PC-9 (cell line): ENCODE measurements around the gene PTDSS2. TPM values are rescaled to one million over a fixed set of nuclear protein-coding genes. Genes with fewer than 3 reads are reported as not detected.

Experiments used
- BruUV-seq: library from RNA; stranded (reverse); fragments of 400-500 nt; replicated peaks from 2 replicates; lab custom pipeline; 2021; lab: Mats Ljungman, UMichigan
- CTCF ChIA-PET: fragments of 300-600 bp; sonication (Branson Sonifier 250); formaldehyde crosslinking; loops from one replicate; lab custom pipeline; 2022; ENCODE audit warnings: antibody characterized with exemption; lab: Charles Lee
- POLR2A ChIA-PET: fragments of 300-600 bp; sonication (Branson Sonifier 250); formaldehyde crosslinking; loops from one replicate; lab custom pipeline; 2022; ENCODE audit warnings: antibody characterized with exemption; ENCODE audit not compliant: unreplicated experiment; lab: Charles Lee
- DNase-seq, 2 experiments: peaks; one replicate each; pipeline versions ENCODE4 v3.0.0 to v3.0.0-alpha.2; 2015 to 2022; ENCODE audit warnings: mixed read lengths in 1 of 2
- H2AFZ ChIP-seq: fragments of 200-600 bp; sonication (generic); 2 replicates; pipeline ENCODE4 v1.8.1; 2017; ENCODE audit warnings: antibody characterized with exemption
- H3F3A ChIP-seq: fragments of 200-600 bp; sonication (generic); 2 replicates; pipeline ENCODE4 v1.8.1; 2017; ENCODE audit warnings: antibody characterized with exemption, mild to moderate bottlenecking, low read depth; ENCODE audit not compliant: insufficient read depth
- H3K27ac ChIP-seq: fragments of 200-600 bp; sonication (generic); 2 replicates; pipeline ENCODE4 v1.6.1; 2016; ENCODE audit warnings: mixed run types
- H3K27me3 ChIP-seq: fragments of 200-600 bp; sonication (generic); 2 replicates; pipeline ENCODE4 v1.6.1; 2016; ENCODE audit warnings: low read depth, mixed run types; ENCODE audit not compliant: insufficient read depth
- H3K36me3 ChIP-seq: fragments of 200-600 bp; sonication (generic); 2 replicates; pipeline ENCODE4 v1.6.1; 2016; ENCODE audit warnings: low read depth, mixed run types
- H3K4me1 ChIP-seq: fragments of 200-600 bp; sonication (generic); replicated peaks from 2 replicates; pipeline ENCODE4 v1.6.1; 2016; ENCODE audit warnings: mixed run types; ENCODE audit not compliant: insufficient read depth
- H3K4me2 ChIP-seq: fragments of 200-600 bp; sonication (generic); 2 replicates; pipeline ENCODE4 v1.6.1; 2017; ENCODE audit warnings: mixed run types
- H3K4me3 ChIP-seq: fragments of 200-600 bp; sonication (generic); 2 replicates; pipeline ENCODE4 v1.6.1; 2016; ENCODE audit warnings: mixed run types
- H3K79me2 ChIP-seq: fragments of 200-600 bp; sonication (generic); 2 replicates; pipeline ENCODE4 v1.6.1; 2017; ENCODE audit warnings: low read depth, mixed run types
- H3K9me2 ChIP-seq: fragments of 200-600 bp; sonication (generic); 2 replicates; pipeline ENCODE4 v1.8.1; 2017; ENCODE audit warnings: mild to moderate bottlenecking; ENCODE audit not compliant: insufficient read depth
- H3K9me3 ChIP-seq: fragments of 200-600 bp; sonication (generic); 2 replicates; pipeline ENCODE4 v1.8.1; 2016; ENCODE audit warnings: low read depth; ENCODE audit not compliant: insufficient read depth
- H4K20me1 ChIP-seq: fragments of 200-600 bp; sonication (generic); 2 replicates; pipeline ENCODE4 v1.8.1; 2017; ENCODE audit not compliant: insufficient read depth
- EZH2 ChIP-seq: fragments of 200-600 bp; sonication (generic); IDR thresholded peaks from 2 replicates; pipeline ENCODE4 v1.8.0; 2017; ENCODE audit warnings: antibody characterized with exemption, low read depth
- intact Hi-C: fragments of 100-400 bp; cut with micrococcal nuclease; formaldehyde crosslinking; loops from one replicate; pipeline ENCODE4 v1.10.0; 2022; ENCODE audit not compliant: unreplicated experiment
- total RNA-seq: library from RNA; stranded (reverse); gene quantifications from 2 replicates; pipeline ENCODE4 v1.2.3, GENCODE V29; 2021
- TF ChIP-seq, protein P1 (sequence below): fragments of 200-600 bp; sonication (generic); conservative IDR thresholded peaks from 2 replicates; pipeline ENCODE4 v1.6.1; 2017; ENCODE audit warnings: mixed run types, antibody characterized with exemption, mild to moderate bottlenecking, moderate library complexity

The PTDSS2 gene
- total RNA-seq, 1 experiment from 2014 or later: 32.5 TPM

DNA sequence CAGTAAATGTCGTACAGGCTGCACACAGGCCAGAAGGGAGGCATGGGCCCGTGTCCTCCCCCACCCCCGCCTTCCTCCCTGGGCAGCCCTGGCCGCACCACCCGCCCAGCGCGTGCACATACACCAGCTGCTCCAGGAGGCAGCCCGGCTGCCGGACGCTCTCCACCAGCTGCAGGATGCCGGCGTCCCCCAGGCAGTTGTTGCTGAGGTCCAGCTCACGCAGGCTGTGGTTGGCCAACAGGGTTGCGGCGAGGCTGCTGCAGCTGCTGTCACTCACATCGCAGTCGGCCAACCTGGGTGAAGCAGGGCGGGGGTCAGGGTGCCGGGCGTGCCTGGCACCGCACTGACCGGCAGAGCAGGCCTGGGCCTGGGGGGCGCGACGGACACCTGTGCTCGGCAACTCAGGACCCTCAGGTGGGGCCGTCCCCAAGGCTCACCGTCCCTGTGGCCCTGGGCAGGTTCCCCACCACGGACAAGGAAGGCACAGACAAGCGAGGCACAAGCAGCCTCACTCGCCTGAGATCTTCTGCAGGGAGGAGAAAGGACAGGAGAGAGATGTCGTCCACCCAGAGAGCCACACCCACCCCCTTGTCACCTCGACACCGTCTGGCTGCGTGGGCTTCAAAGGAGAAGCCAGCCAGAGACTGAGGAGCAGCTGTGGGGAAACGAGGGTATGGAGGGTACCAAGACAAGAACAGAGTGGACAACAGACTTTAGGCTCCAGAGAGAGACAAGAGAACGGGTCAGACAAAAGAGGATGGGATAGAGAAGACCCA, 44.9 kb downstream of the PTDSS2 start:
- Histone ChIP-seq H3K27me3 (no peaks in the 10 kb centered on the region), H3K4me1 (no peaks in the 10 kb centered on the region), H2AFZ (no peak overlapping the region), H4K20me1 (no peaks in the 10 kb centered on the region), H3K79me2 (no peaks in the 10 kb centered on the region), H3K4me2 (no peak overlapping the region), H3K27ac (no peak overlapping the region), H3K9me2 (no peaks in the 10 kb centered on the region), H3K4me3 (no peak overlapping the region), H3K36me3 (no peaks in the 10 kb centered on the region), H3F3A (no peaks in the 10 kb centered on the region; the same call in 1 of the 2 replicates), H3K9me3 (no peaks in the 10 kb centered on the region)
- DNase-seq: no peak
- ChIA-PET CTCF (no interaction called here), POLR2A (no interaction called here)
- intact Hi-C loops: no loop called here
- TF ChIP-seq EZH2: no peak
- TF ChIP-seq, protein P1, sequence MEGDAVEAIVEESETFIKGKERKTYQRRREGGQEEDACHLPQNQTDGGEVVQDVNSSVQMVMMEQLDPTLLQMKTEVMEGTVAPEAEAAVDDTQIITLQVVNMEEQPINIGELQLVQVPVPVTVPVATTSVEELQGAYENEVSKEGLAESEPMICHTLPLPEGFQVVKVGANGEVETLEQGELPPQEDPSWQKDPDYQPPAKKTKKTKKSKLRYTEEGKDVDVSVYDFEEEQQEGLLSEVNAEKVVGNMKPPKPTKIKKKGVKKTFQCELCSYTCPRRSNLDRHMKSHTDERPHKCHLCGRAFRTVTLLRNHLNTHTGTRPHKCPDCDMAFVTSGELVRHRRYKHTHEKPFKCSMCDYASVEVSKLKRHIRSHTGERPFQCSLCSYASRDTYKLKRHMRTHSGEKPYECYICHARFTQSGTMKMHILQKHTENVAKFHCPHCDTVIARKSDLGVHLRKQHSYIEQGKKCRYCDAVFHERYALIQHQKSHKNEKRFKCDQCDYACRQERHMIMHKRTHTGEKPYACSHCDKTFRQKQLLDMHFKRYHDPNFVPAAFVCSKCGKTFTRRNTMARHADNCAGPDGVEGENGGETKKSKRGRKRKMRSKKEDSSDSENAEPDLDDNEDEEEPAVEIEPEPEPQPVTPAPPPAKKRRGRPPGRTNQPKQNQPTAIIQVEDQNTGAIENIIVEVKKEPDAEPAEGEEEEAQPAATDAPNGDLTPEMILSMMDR: no peak
- BruUV-seq: no TSS peak

DNA sequence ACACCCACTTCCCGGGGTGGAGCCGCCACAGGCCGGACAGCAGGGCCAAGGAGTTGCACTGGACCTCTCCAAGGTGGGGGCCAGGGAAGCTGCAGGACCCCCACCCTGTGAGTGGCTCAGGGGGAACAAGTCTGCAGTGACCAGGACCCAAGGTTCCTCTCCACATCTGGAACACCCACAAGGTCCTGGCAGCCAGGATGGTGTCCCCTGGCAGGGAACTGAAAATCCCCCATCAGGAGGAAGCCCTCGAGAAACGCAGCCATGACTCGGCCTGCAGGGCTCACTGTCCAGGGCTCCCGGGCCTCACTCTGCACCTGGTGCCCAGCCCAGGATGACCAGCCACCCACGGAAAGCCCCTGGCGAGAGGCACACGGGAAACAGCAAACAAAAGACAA, 45.5 kb downstream of the PTDSS2 start:
- no TSS peak for BruUV-seq
- CTCF ChIA-PET: no interaction called here
- no peak overlapping the region for H3K27ac ChIP-seq

DNA sequence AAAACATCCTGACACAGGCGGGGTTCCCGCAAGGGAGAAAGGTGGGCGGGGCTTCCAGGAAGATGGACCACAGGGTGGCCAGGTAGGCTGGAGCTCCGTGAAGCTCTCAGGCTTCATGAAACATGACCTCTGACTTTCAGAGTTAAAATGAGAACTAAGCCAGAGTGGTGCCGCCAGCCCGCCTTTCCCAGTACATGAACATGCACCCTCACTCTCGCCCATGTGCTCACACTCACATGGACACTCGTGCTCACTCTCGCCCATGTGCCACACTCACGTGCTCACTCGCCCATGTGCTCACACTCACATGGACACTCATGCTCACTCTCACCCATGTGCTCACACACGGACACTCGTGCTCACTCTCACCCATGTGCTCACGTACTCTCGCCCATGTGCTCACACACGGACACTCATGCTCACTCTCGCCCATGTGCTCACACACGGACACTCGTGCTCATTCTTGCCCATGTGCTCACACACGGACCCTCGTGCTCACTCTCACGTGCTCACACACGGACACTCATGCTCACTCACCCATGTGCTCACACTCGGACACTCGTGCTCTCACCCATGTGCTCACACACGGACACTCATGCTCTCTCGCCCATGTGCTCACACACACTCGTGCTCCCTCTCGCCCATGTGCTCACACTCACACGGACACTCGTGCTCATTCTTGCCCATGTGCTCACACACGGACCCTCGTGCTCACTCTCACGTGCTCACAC, 46.9 kb downstream of the PTDSS2 start:
- H3K36me3 ChIP-seq: no peaks in the 10 kb centered on the region
- H2AFZ ChIP-seq: no peak overlapping the region
- H3K4me2 ChIP-seq: no peak overlapping the region
- TF ChIP-seq, protein P1: no peak
- TF ChIP-seq EZH2: no peak
- H4K20me1 ChIP-seq: no peaks in the 10 kb centered on the region
- ChIA-PET CTCF (no interaction called here), POLR2A (no interaction called here)
- intact Hi-C loops: no loop called here
- no peaks in the 10 kb centered on the region; the same call in 1 of the 2 replicates for H3F3A ChIP-seq
- no peaks in the 10 kb centered on the region for H3K9me2 ChIP-seq
- H3K4me3 ChIP-seq: no peak overlapping the region
- no peaks in the 10 kb centered on the region for H3K79me2 ChIP-seq
- DNase-seq: peak in 1 of 2 experiments; percentile 18
- BruUV-seq: no TSS peak
- no peaks in the 10 kb centered on the region for H3K4me1 ChIP-seq
- no peaks in the 10 kb centered on the region for H3K27me3 ChIP-seq
- no peak overlapping the region for H3K27ac ChIP-seq
- H3K9me3 ChIP-seq: no peaks in the 10 kb centered on the region

More for the DNA sequence above, 45.5 kb downstream of the PTDSS2 start:
- TF ChIP-seq, protein P1: no peak
- no peak for TF ChIP-seq EZH2
- Histone ChIP-seq H3K79me2 (no peaks in the 10 kb centered on the region), H3K27me3 (no peaks in the 10 kb centered on the region), H3K9me3 (no peaks in the 10 kb centered on the region), H4K20me1 (no peaks in the 10 kb centered on the region), H3F3A (no peaks in the 10 kb centered on the region; the same call in 1 of the 2 replicates), H3K4me3 (no peak overlapping the region), H3K36me3 (no peaks in the 10 kb centered on the region), H3K4me2 (no peak overlapping the region), H3K4me1 (no peaks in the 10 kb centered on the region), H2AFZ (no peak overlapping the region), H3K9me2 (no peaks in the 10 kb centered on the region)
- POLR2A ChIA-PET: no interaction called here
- intact Hi-C loops: no loop called here
- DNase-seq: no peak
